EH (cell line): ENCODE results near the gene HNRNPF.
A peak's percentile ranks its signal among the peaks of the same experiment; 100 is the strongest.

Experiments
- DNase-seq: peaks from one replicate; pipeline ENCODE4 v3.0.0-alpha.2; 2015; ENCODE audit warnings: low read depth

The HNRNPF gene

DNA sequence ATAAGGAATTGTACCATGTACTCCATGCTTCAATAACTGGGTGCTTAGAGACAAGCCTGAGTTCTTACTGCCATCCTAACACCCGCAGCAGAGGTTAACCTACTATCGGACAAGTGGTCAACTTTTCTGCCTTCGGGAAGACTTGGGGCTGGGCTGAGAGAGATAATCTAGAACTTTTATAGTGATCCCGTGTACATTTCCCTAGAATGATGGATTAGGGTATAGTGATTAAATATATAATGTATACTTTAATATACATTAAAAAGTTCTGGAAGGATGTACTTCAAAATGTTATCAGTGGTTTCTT, 12.2 kb upstream of the HNRNPF start:
- no peak for DNase-seq

DNA sequence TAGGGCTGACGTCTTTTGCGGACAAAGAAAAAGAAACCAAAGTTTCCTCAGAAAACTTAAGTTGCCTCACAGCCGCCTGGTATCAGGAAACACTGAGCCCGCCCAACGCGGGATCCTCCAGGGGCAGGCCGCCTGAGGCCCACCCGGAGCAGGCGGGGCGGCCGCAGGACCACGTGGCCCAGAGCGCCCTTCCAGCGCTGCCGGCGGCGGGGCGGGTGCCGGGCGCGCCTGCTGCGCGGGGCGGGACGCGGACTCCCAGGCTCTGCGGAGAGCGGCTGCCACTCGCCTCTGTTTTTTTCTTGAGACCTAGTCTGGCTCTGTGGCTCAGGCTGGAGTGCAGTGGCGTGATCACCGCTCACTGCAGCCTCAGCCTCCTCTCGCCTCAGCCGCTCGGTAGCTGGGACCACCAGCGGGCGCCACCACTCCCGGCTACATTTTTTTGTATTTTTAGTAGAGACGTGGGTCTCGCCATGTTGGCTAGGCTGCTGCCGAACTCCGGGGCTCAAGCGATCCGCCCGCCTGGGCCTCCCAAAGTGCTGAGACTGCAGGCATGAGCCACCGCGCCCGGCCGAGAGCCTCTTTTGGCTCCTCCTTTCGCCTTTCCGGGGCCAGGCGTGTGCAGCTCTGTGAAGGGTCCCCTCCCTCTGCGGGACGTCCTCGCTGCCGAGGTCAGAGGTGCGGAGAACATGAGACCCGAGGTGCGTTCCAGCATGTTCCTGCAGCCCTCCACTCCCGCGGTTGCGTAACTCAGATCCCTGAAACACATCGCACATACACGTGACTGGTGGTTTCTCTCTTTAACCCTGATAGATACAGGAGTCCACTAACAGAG, 11.6 kb upstream of the HNRNPF start:
- DNase-seq: peak; percentile 86

DNA sequence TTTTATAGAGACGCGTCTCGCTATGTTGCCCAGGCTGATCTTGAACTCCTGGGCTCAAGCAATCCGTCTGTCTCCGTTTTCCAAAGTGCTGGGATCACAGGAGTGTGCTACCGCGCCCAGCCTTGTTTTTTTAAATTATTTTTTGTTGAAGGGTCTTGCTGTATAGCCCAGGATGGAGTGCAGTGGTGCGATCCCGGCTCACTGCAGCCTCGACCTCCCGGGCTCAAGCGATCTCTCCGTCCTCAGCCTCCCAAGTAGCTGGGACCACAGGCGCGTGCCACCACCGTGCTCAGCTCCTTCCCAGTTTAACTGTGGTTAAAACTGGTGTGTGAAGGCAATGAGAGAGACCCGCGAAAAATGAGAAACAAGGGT, 11.0 kb upstream of the HNRNPF start:
- DNase-seq: no peak

DNA sequence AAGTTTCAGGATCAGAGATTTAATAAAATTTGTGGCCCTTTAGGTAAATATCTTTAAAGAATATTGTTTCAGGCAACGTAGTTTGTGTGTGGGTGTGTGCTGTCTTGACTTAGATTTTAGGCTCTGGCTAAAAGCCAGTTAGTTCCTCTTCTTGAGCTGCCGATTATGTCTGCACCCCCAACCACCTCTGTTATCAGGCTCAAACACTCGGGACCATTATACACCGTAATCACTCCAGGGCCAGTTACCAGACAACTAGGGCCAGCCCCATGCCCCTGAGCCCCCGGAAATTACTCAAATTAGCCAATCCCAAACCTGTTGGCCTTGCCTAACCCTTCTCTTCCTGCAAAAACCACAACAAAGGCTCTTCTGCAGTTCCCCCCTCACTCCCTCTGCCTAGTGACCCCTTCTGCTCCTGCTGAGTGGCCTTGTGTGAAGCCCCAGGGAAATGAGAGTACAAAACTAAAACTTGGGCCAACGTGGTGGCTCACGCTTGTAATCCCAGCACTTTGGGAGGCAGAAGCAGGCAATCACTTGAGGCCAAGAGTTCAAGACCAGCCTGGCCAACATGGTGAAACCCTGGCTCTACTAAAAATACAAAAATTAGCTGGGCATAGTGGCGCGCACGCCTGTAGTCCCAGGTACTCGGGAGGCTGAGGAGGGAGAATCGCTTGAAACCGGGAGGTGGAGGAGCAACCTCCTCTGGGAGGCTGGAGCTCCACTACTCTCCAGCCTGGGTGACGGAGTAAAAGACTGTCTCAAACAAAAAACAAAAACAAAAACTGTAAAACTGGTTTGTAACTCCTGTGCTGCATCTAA, 9.2 kb upstream of the HNRNPF start:
- DNase-seq: no peak

DNA sequence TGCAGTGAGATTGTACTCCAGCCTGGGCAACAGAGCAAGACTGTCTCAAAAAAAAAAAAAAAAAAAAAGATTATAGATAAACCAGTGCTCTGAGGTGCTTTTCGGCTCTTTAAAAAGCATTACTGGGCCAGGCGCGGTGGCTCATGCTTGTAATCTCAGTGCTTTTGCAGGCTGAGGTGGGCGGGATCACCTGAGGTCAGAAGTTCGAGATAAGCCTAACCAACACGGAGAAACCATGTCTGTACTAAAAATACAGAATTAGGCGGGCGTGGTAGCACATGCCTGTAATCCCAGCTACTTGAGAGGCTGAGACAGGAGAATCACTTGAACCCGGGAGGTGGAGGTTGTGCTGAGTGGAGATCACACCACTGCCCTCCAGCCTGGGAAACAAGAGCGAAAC, 6.6 kb upstream of the HNRNPF start:
- DNase-seq: no peak

DNA sequence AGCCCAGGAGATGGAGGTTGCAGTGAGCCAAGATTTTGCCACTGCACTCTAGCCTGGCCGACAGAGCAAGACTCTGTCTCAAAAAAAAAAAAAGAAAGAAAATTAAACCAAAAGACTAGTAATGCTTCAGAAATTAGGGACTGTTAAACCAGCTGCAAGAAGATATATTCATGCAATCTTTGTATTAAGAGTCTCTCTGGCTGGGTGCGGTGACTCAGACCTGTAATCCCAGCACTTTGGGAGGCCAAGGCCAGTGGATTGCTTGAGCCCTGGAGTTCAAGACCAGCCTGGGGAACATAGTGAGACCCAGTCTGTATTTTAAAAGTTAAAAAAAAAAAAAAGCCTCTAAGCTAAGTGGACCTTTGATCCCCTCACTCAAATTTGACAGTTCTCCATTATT, 2.5 kb upstream of the HNRNPF start:
- DNase-seq: no peak

DNA sequence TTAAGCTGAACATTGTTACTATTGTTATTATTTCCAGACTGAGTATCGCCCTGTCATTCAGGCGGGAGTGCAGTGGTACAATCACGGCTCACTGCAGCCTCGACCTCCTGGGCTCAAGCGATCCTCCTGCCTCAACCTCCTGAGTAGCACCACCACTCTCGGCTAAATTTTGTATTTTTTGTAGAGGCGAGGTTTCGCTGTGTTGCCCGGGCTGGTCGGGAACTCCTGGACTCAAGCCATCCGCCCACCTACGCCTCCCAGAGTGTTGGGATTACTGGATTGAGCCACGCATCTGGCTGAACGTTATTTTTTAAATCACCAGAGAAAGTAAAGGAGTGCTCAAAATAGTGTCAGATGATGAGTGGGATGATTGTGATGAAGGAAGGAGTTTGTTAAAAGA, 1.4 kb upstream of the HNRNPF start:
- DNase-seq: no peak

DNA sequence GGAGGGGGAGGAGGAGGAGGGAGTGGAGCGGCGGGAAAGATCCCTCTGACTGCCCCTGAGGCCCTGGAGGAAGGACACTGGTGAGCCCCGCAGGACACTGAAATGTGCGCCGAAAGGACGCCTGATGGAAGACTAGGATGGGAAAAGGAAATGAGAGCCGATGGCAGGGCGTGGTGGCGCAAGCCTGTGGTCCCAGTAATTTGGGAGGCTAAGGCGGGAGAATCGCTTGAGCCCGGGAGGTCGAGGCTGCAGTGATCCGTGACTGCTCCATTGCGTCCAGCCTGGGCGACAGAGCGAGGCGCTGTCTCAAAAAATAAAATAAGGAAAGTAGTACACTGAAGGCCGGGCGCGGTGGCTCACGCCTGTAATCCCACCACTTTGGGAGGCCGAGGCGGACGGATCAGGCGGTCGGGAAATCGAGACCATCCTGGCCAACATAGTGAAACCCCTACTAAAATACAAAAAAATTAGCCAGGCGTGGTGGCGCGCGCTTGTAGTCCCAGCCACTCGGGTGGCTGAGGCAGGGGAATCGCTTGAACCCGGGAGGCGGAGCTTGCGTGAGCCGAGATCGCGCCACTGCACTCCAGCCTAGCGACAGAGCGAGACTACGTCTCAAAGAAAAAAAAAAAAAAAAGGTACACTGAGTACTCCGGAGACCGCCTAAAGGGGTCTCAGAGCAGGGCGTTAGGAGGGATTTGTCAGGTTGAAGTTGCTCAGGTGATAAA, 561 bp upstream of the HNRNPF start:
- peak; percentile 28 for DNase-seq

DNA sequence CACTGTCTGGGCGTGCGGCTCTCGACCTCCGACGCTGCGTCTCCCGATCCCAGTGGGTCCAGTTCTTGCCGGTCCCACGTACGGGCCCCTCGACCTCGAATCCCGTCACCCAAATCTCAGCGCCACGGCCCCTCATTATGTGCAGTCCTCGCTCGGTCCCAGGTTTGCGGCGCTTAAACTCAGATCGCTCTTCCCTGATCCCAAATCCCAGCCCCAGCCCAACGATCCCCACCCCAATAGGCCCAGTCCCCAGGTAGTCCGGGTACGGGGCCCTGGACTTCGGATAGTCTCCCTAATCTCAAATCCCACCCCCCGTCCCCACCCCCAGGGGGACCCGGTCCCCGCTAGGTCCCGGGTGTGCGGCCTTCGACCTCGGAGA, 666 bp downstream of the HNRNPF start:
- DNase-seq: no peak

DNA sequence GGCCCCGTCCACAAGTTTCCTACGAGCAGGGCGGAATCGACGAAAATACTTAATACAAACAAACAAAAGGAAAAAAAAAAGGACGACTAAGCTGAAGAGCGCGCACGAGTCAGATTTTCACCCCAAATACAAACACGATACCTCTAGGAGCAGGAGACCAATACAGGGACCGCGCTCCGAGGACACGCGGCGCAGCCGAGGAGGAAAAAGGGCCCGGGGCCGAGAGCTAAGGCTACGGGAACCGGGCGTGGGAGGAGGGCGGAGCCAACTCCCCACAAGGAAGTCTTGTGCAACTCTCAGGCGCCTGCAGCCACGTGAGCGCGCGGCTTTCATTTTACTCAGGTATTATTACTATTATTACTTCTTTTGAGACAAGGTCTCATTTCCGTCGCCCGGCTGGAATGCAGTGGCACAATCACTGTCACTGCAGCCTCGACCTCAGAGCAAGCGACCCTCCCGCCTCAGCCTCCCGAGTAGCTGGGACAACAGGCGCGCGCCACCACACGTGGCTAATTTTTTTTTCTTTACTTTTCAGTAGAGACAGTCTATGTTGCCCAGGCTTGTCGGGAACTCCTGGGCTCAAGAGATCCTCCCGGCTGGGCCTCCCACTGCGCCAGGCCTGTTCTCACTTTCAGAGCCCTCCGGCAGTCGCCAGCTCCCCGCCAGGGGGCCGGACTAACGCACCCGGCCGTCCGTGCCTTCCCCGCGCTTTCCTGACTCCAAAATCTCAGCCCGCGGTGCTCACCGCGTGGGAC, 1.2 kb downstream of the HNRNPF start:
- DNase-seq: peak; percentile 91

DNA sequence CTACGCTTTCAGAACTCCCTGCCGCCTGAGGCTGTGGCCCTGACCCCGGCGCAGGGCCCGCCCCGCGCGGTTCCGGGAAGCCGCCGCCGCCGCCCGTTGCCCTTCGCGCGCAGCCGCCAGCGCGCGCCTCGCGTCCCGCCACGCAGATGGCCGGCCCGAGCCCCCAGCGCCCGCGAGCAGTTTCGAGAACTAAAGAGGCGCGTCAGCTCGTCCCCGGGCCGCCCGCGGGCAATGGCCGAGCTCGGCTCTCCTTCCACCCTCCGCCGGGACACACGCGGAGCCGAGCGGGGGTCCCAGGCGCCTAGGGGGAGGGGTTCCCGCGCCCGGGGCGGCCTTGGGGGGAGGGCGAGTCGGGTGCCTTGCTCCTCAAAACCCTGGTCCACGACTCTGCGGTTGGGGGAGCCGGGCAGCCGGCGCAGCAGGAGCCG, 1.8 kb downstream of the HNRNPF start:
- DNase-seq: peak; percentile 61

DNA sequence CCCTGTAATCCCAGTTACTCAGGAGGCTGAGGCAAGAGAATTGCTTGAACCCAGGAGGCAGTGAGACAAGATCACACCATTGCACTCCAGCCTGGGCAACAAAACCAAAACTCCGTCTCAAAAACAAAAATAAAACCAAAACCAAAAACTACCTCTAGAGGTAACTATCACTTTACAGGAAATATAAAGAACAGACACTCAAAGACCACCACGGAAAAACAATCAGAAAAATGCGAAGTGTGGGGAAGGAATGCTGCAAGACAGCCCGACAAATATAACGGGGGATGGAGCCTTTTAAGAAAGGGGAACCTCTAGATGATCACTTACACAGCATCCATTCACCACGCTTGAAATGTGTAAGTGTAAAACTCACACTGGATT, 4.3 kb downstream of the HNRNPF start:
- DNase-seq: no peak

DNA sequence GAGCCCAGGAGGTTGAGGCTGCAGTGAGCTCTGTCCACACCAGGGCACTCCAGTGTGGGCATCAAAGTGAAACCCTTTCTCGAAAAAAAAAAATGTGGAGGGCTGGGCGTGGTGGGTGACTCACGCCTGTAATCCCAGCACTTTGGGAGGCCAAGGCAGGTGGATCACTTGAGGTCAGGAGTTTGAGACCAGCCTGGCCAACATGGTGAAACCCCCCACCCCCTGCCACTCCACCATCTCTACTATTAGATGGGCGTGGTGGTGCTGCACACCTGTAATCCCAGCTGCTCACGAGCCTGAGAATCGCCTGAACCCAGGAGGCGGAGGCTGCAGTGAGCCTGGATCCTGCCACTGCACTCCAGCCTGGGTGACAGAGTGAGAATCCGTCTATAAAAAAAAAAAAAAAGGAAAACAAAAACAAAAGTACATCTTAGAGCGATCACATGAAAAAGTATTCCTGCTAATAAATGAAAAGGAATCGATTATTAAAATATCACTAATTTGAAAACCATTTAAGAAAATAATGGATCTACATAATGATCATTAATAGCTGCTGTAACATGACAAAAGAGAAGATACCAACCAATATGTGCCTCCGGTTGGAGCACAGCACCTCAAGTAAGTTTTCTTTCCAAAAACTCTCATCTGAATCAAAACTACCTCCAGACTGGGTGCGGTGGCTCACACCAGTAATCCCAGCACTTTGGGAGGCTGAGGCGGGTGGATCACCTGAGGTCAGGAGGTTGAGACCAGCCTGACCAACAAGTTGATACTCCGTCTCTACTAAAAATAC, 4.9 kb downstream of the HNRNPF start:
- no peak for DNase-seq

DNA sequence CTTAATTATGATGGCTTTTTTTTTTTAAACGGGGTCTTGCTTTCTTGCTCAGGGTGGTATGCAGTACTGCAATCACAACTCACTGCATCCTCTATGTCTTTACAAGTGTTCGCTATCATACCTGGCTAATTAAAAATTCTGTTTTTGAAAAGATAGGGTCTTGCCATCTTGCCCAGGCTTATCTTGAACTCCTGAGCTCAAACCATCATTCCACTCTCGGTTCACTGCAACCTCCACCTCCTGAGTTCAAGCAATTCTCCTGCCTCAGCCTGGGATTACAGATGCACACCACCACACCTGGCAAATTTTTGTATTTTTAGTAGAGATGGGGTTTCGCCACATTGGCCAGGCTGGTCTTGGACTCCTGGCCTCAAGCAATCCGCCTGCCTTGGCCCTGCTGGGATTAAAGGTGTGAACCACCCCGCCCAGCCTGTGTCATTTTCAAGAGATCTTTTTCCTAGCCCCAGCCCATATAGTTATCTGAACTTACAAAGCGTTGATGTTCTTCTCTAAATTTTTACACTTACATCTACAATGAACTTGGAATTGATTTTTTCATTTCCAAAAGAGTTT, 6.0 kb downstream of the HNRNPF start:
- no peak for DNase-seq

DNA sequence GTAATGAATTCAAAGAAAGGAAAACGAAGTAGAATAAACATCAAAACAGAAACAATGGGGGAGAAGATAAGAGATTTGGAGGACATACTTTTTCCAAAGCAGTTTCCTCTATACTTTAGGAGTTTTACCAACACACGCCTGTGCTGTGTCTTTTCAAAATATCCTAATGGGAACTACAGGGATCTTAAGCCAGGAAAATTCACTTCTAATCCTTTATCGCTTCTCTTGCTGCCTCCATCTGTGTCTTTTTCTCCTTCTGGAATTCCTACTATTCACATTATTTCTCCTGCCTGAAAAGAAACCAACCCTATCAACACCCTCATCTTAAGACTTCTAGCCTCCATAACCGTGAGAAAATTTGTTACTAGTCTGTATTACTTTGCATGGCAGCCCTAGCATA, 6.8 kb downstream of the HNRNPF start:
- no peak for DNase-seq

DNA sequence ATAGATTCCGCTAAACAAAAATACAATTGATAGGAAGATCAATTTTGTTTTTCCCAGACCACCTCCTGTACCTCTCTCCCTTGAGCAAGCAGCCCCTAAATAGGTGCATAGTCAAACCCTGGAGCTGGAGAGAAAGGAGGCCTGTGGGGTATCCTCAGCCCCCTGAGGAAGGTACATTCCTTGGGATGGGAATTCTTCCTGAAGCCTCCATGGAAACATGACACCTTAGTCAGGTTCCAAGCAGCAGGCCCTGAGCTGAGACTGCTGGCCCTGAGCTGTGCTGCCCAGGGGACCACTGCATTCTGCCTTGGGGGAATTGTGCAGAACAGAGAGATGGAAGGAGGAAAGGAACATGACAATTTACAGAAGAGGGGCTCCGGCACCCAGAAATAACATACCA, 7.4 kb downstream of the HNRNPF start:
- no peak for DNase-seq

DNA sequence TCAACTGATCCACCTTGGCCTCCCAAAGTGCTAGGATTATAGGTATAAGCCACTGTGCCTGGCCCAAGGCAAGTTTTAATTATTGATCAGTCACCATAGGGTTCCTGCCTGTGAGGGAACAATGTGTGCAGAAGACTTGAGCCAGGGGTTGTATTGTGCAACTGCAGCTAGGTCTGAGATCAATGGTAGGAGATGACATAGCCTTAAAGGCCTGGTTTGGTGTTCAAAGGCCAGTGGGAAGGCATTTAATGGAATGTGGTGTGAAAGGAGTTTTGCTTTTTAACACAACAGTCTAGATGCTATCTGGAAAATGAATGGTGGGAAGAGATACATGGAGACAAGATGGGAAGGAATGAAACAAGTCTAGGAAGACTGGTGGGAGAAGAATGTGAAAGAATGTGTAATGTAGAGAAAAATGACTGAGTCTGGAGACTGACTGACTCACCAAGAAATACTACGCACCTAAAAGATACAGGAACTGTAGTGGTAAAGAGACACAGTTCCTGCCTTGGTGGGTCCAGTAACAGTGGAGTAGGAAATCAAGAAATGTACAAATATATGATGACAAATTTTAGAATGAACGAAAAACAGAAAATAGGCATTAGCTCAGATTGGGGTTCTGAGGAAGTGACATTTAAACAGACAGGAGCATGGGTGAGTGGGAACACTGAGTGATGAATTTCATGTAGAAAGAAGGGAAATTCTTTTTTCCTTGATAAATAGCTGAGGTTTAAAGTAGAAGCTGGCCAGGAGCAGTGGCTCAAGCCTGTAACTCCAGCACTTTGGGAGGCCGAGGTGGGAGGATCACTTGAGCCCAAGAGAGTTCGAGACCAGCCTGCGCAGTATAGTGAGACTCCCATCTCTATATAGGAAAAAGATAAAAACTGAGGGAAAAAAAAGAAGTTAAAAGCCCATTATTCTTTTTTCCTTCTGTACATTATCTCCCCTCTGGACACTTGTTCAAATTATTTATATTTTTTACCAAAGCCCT, 9.4 kb downstream of the HNRNPF start:
- peak; percentile 80 for DNase-seq

DNA sequence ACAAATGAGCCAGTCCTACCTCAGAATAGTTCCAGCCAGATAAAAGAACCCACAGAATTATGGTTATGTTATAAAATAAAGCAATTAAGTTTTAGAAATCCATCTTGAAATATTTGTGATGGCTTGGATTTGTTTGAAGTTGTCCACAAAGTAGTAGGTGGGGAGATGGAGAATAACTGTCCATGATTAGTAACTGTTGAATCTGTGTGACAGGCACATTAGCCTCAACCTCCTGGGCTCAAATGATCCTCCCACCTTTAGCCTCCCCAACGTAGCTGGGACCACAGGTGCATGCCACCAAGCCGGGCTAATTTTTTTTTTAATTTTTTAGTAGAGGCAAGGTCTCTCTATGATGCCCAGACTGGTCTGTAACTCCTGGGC, 10.1 kb downstream of the HNRNPF start:
- no peak for DNase-seq

DNA sequence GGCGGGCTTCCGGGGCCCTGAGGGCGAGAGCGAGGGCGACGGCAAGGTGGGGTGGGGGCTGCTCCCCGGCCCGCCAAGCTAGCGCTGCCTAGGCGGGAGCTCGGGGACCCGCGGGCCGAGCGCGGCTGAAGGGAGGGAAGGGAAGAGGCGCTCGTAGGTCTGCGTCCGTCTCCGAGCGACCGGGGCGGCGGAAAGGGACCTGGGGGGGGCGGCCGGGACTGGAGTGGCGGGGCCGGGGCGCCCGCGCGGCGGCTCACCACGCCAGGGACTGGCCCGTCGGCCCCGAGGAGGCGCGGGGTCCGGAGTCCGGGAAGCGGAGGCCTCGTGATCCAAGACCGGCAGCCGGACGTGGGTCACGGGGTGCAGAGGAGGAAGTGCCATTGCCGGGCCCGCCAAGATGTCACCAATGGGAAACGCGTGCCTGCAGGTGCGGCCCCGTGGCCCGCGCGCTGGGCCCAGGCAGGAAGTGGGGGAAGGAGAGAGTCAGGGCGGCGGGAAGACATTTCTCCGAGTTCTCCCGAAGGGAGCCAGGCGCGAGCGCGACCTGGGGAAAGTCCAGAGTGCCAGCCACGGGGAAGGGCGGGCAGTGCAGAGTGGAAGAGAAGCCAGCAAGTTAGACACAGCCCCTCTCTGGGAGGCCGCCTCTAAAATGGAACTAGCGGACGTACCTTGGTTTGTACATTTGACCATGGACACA, 11.9 kb downstream of the HNRNPF start:
- DNase-seq: peak; percentile 87
